Stomach (tissue), 9 donors: ENCODE measurements around the gene MSI2. TPM values are rescaled to one million over a fixed set of nuclear protein-coding genes. Genes with fewer than 3 reads are reported as not detected.

Source experiments
- DNase-seq, 2 donors: peaks; one replicate each; pipeline versions ENCODE4 v3.0.0 to v3.0.0-alpha.2; 2013 to 2019
- H3K27ac ChIP-seq, 5 donors: fragments of 200-600 bp in 4 of 5; sonication (generic) in 4 of 5; one replicate each; pipeline ENCODE4 v1.5.1; 2013 to 2019; ENCODE audit warnings: mild to moderate bottlenecking in 1 of 5, moderate library complexity in 1 of 5
- H3K27me3 ChIP-seq, 3 donors: fragments of 200-600 bp; sonication (generic); one replicate each; pipeline ENCODE4 v1.5.1; 2017 to 2019; ENCODE audit warnings: mixed run types in 1 of 3
- H3K36me3 ChIP-seq, 4 donors: fragments of 200-600 bp; sonication (generic); 1 replicate in 3 of 4; 2 replicates in 1 of 4; pipeline ENCODE4 v1.5.1; 2016 to 2019
- H3K4me1 ChIP-seq, 4 donors: fragments of 200-600 bp; sonication (generic); one replicate each; pipeline ENCODE4 v1.5.1; 2016 to 2019
- H3K4me3 ChIP-seq, 4 donors: fragments of 200-600 bp; sonication (generic) in 3 of 4; one replicate each; pipeline ENCODE4 v1.5.1; 2016 to 2019; ENCODE audit warnings: mild to moderate bottlenecking in 1 of 4
- H3K9me3 ChIP-seq, 4 donors: fragments of 200-600 bp; sonication (generic); one replicate each; pipeline ENCODE4 v1.5.1; 2016 to 2019
- EP300 ChIP-seq: sonication (generic); formaldehyde crosslinking; IDR thresholded peaks from one replicate; pipeline ENCODE4 v1.6.1; 2017; ENCODE audit warnings: antibody characterized with exemption
- POLR2A ChIP-seq, 4 donors: fragments of 450-650 bp; IDR thresholded peaks; one replicate each; pipeline ENCODE4 v1.6.1; 2016; ENCODE audit warnings: antibody characterized with exemption in 4 of 4, control low read depth in 2 of 4, mild to moderate bottlenecking in 1 of 4, moderate library complexity in 1 of 4
- POLR2AphosphoS5 ChIP-seq, 3 donors: sonication (generic); formaldehyde crosslinking; IDR thresholded peaks; one replicate each; pipeline ENCODE4 v1.6.1; 2016; ENCODE audit warnings: antibody characterized with exemption in 3 of 3
- WGBS, 5 donors: extraction: QIAGEN DNeasy Blood & Tissue Kit in 3 of 5; methylation state at CpG; one replicate each; pipeline versions ENCODE4 v1.1.5 to v1.1.7; 2013 to 2018; 5-methylcytosine and 5-hydroxymethylcytosine counted together
- intact Hi-C: fragments of 100-400 bp; cut with DNase I; formaldehyde crosslinking; loops from one replicate; pipeline ENCODE4 v1.15.1; 2023; ENCODE audit warnings: low total_unique reads
- polyA plus RNA-seq, 3 donors: library from polyadenylated mRNA; stranded (reverse); fragments of 200-250 nt; gene quantifications; one replicate each; pipeline ENCODE4 v1.2.3, GENCODE V29; 2013
- total RNA-seq, 5 donors: library from RNA; depleted of rRNA; stranded (reverse); fragments of >200 nt; gene quantifications; one replicate each; pipeline versions ENCODE4 v1.1.0 to v1.2.3, GENCODE V29; 2014 to 2016
- TF ChIP-seq, protein P1 (sequence below), 7 experiments: fragments of 450-650 bp in 4 of 7; fragments of 200-600 bp in 3 of 7; sonication (generic) in 3 of 7; IDR thresholded peaks; one replicate each; pipeline ENCODE4 v1.5.1; 2016 to 2019; ENCODE audit warnings: antibody characterized with exemption in 7 of 7, control low read depth in 2 of 7, mild to moderate bottlenecking in 1 of 7
- donor health status: healthy with polysubstance abuse.
- donor health status: Bipolar disorder and iron deficiency.
- donor health status: healthy.

Gene MSI2
- total and polyA plus RNA-seq, 8 donors, result 8.3 to 72.4 (median 22.9) TPM

DNA sequence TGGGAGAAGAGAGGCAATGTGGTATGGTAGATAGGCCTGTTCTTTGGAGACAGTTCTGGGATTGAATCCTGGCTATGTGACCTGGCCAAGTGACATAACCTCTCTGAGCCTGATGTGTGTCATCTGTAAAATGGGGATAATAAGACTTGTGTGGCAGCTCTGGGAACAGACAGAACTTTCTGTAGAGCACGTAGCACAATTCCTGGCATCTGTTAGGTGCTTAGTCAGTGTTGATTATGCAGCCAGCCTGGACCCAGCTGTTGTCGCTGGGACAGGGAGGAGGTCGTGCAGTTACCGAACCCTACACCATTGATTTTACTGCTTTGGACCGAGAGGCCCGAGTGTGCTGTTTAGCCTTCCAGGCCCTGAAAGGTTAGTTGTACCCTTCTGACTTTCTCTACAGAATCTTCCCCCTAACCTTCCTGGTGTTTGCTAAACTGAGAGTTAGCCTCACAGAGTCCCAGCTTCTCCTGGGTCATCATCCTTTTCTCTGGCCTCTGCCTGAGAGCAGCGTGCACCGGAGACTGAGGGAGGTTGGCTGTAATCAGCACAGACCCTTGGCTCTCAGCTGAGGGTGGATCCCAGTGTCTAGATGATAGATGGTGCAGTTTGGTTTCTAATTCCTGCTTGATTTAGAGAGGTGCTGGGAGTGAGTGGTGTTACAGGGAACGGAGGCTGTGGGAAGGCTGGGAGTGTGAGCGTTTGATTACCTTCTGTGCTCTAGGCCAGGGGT lies 31.9 kb downstream of the MSI2 start:
- H3K4me1 ChIP-seq, result peaks cover 0 to 36% (median 32%) of the 10 kb centered on the region in 4 donors
- no peaks in the 10 kb centered on the region for H3K9me3 ChIP-seq
- peaks cover 0 to 10% (median 0%) of the 10 kb centered on the region in 4 donors for H3K36me3 ChIP-seq
- DNase-seq, result peak in 1 of 2 donors; percentile 35
- H3K4me3 ChIP-seq, result no peak overlapping the region
- WGBS, 5 donors, result 57 to 77% (median 76%) methylated on average over 10 of the region's 10 CpGs
- no peaks in the 10 kb centered on the region for H3K27me3 ChIP-seq
- H3K27ac ChIP-seq, result peak overlapping the region in 2 of 5 donors; percentile 47 to 53
- TF ChIP-seq POLR2AphosphoS5 (IDR thresholded peaks at IDR 0.05), result no peak
- TF ChIP-seq POLR2A (IDR thresholded peaks at IDR 0.05), result no peak
- TF ChIP-seq, protein P1, sequence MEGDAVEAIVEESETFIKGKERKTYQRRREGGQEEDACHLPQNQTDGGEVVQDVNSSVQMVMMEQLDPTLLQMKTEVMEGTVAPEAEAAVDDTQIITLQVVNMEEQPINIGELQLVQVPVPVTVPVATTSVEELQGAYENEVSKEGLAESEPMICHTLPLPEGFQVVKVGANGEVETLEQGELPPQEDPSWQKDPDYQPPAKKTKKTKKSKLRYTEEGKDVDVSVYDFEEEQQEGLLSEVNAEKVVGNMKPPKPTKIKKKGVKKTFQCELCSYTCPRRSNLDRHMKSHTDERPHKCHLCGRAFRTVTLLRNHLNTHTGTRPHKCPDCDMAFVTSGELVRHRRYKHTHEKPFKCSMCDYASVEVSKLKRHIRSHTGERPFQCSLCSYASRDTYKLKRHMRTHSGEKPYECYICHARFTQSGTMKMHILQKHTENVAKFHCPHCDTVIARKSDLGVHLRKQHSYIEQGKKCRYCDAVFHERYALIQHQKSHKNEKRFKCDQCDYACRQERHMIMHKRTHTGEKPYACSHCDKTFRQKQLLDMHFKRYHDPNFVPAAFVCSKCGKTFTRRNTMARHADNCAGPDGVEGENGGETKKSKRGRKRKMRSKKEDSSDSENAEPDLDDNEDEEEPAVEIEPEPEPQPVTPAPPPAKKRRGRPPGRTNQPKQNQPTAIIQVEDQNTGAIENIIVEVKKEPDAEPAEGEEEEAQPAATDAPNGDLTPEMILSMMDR (IDR thresholded peaks at IDR 0.05), result no peak
- TF ChIP-seq EP300, result no peak
- intact Hi-C loops, result no loop called here

DNA sequence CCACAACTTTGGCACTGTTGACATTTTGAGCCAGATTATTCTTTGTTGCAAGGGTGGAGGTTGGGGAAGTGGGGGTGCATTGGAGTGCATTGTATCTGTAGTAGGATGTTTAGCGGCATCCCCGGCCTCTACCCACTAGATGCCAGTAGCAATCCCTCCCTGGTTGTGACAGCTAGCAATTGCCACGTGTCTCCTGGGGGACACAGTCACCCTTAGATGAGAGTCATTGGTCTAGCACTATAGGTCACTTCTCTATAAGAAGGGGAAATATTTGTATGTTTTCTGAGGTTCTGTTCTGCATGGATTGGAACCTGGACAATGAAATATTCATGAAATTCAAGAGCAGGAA lies 32.4 kb downstream of the MSI2 start:
- 70 to 94% (median 76%) methylated on average over 3 of the region's 3 CpGs for WGBS, 5 donors

GRCh38 chr17:57289130-57289529 lies 32.8 kb downstream of the MSI2 start:
- H3K27ac ChIP-seq, result peak overlapping the region in 1 of 5 donors; percentile 53
- intact Hi-C loops, result no loop called here
- no peaks in the 10 kb centered on the region for H3K27me3 ChIP-seq
- H3K4me1 ChIP-seq, result peaks cover 0 to 32% (median 29%) of the 10 kb centered on the region in 4 donors
- WGBS, 5 donors, result 70 to 79% (median 74%) methylated on average over 5 of the region's 5 CpGs
- no peak for DNase-seq
- no peaks in the 10 kb centered on the region for H3K9me3 ChIP-seq
- H3K4me3 ChIP-seq, result no peak overlapping the region
- TF ChIP-seq POLR2AphosphoS5 (IDR thresholded peaks at IDR 0.05) (no peak), POLR2A (IDR thresholded peaks at IDR 0.05) (no peak), EP300 (no peak)
- TF ChIP-seq, protein P1 (IDR thresholded peaks at IDR 0.05), result no peak
- peaks cover 0 to 10% (median 1%) of the 10 kb centered on the region in 4 donors for H3K36me3 ChIP-seq

More for the DNA sequence above, 32.4 kb downstream of the MSI2 start:
- Histone ChIP-seq H3K27ac (peak overlapping the region in 1 of 5 donors; percentile 53), H3K4me3 (no peak overlapping the region), H3K36me3 (peaks cover 0 to 10% (median 0%) of the 10 kb centered on the region in 4 donors), H3K27me3 (no peaks in the 10 kb centered on the region), H3K4me1 (peaks cover 0 to 35% (median 31%) of the 10 kb centered on the region in 4 donors), H3K9me3 (no peaks in the 10 kb centered on the region)
- TF ChIP-seq EP300 (no peak), POLR2AphosphoS5 (IDR thresholded peaks at IDR 0.05) (no peak)
- TF ChIP-seq, protein P1 (IDR thresholded peaks at IDR 0.05), result no peak
- no peak for DNase-seq
- intact Hi-C loops, result no loop called here

DNA sequence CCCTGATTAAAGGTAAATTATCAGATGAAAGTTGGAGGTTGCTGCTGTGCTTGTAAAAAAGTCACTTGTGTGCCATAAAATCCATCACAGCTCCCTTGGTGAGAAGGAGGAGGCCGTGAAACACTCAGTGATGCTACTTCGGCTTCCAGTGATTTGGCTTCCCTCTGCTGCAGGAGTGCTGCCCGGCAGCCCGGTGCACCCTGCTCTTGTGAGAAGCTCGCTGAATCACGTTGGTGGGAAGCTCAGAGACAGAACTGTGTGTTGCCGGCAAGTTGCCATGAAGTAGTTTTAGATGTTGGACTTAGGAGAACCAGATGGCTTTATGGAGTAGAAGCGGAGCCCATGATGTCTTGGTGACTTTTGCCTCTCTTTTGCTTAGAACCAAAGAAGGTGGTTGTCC lies 33.3 kb downstream of the MSI2 start:
- WGBS, 5 donors, result 74 to 94% (median 86%) methylated on average over 6 to 8 of the region's 8 CpGs
- no peak for DNase-seq
- H3K36me3 ChIP-seq, result peaks cover 0 to 10% (median 3%) of the 10 kb centered on the region in 4 donors
- no peaks in the 10 kb centered on the region for H3K27me3 ChIP-seq
- intact Hi-C loops, result no loop called here
- no peaks in the 10 kb centered on the region for H3K9me3 ChIP-seq
- H3K27ac ChIP-seq, result no peak overlapping the region
- no peak overlapping the region for H3K4me3 ChIP-seq
- H3K4me1 ChIP-seq, result peaks cover 0 to 32% (median 27%) of the 10 kb centered on the region in 4 donors
- TF ChIP-seq, protein P1 (IDR thresholded peaks at IDR 0.05), result no peak
